CD4-positive, alpha-beta T cell treated with Interleukin-10 for 1 hour (primary cell): ENCODE measurements around the gene TNIK.

Experiments
- DNase-seq: peaks from one replicate; pipeline ENCODE4 v3.0.0-alpha.2; 2020

TNIK gene

DNA sequence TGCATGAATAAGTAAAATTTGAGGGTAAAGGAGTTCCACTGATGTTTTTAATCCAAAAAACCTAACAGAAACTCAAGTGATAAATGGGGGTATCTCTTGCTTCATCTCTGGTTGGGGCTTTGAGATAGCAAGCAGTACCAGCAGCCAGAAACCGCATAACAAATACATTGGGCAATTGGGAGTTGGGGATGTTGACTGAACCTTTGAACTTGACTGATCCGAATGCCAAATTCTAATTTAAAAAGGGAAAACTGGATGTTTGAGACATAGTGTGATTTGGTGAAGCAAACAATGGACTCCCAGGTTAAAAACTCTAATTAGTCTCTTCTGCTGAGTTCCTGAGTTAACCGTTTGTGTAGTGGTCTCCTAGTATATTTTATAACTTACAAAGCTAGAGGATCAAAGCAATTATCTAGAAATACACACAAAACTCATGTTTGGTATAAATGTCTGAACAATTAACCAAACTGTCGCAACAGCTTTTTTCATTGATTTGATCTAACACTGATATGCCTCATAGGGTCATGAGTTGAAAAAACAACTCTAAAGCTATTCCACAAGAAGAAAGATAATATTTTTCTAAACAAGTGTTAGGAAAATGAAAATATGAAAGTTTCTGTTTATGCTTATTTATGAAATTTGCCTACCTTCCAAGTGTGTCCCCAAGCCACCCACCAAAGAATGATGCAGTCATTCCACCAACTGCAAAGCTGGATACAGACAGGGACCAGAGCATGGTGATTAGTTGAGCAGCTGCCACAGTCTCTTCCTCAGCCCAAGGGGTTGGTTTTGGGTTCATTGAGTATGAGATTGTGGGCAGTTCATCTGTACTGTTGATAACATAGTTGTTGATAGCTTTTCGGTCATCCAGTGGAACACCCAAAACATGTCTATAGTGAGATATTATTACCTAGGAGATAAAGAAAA lies 446.1 kb downstream of the TNIK start:
- DNase-seq = no peak

- no peak for DNase-seq
Observed at GRCh38 chr3:171011873-171012336, 448.3 kb downstream of the TNIK start.
